ENCODE results near the gene KPNA2. TPM values are rescaled to one million over a fixed set of nuclear protein-coding genes. Genes with fewer than 3 reads are reported as not detected.
A peak's percentile ranks its signal among the peaks of the same experiment; 100 is the strongest.
"Not testable (repeated sequence)": the region's sequence is repeated elsewhere in the genome, so short reads cannot be mapped to it uniquely, and the experiment has no call there.

KPNA2 gene
- total and polyA plus RNA-seq, 8 donors = 3.3 to 10.5 (median 5.7) TPM

GRCh38 chr17:68020409-68020756 is 15.2 kb upstream of the KPNA2 start:
- WGBS, 2 donors = 1% methylated on average over 12 of the region's 12 CpGs

DNA sequence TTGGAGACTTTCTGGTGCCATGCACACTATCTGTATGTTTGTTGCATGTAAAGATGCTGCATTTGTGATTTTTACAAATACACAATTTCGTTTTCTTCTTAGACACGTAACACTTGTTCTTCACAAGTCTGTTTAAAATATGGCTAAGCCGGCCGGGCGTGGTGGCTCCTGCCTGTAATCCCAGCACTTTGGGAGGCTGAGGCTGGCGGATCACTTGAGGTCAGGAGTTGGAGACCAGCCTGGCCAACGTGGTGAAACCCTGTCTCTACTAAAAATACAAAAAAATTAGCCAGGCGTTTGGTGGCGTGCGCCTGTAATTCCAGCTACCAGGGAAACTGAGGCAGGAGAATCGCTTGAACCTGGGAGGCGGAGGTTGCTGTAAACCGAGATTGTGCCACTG is 14.7 kb upstream of the KPNA2 start:
- H3K27ac ChIP-seq = peak overlapping the region; percentile 74 to 83 (median 75)
- H3K4me3 ChIP-seq = peak overlapping the region in 3 of 4 donors; percentile 39 to 49 (median 48)
- FAIRE-seq; ATAC-seq; intact Hi-C loops (cut with DNase I); DNase-seq; H3K4me1 ChIP-seq; H3K27me3 ChIP-seq; H3K9me3 ChIP-seq; H3K36me3 ChIP-seq: not testable (repeated sequence)
- 80 to 82% methylated on average over 13 of the region's 13 CpGs for WGBS, 2 donors

More at GRCh38 chr17:68020409-68020756, 15.2 kb upstream of the KPNA2 start:
- no peaks in the 10 kb centered on the region for H3K27me3 ChIP-seq
- H3K4me1 ChIP-seq = peaks cover 0 to 4% (median 0%) of the 10 kb centered on the region in 3 donors
- H3K4me3 ChIP-seq = peak overlapping the region; percentile 14 to 49 (median 44)
- TF ChIP-seq, protein P1, sequence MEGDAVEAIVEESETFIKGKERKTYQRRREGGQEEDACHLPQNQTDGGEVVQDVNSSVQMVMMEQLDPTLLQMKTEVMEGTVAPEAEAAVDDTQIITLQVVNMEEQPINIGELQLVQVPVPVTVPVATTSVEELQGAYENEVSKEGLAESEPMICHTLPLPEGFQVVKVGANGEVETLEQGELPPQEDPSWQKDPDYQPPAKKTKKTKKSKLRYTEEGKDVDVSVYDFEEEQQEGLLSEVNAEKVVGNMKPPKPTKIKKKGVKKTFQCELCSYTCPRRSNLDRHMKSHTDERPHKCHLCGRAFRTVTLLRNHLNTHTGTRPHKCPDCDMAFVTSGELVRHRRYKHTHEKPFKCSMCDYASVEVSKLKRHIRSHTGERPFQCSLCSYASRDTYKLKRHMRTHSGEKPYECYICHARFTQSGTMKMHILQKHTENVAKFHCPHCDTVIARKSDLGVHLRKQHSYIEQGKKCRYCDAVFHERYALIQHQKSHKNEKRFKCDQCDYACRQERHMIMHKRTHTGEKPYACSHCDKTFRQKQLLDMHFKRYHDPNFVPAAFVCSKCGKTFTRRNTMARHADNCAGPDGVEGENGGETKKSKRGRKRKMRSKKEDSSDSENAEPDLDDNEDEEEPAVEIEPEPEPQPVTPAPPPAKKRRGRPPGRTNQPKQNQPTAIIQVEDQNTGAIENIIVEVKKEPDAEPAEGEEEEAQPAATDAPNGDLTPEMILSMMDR (IDR thresholded peaks at IDR 0.05) = no peak
- DNase-seq = no peak
- ATAC-seq = peak; percentile 29 to 40 (median 39)
- FAIRE-seq = no peak
- intact Hi-C loops (cut with DNase I) = no loop called here
- no peaks in the 10 kb centered on the region for H3K9me3 ChIP-seq
- peak overlapping the region; percentile 74 to 83 (median 75) for H3K27ac ChIP-seq
- H3K36me3 ChIP-seq = no peaks in the 10 kb centered on the region

DNA sequence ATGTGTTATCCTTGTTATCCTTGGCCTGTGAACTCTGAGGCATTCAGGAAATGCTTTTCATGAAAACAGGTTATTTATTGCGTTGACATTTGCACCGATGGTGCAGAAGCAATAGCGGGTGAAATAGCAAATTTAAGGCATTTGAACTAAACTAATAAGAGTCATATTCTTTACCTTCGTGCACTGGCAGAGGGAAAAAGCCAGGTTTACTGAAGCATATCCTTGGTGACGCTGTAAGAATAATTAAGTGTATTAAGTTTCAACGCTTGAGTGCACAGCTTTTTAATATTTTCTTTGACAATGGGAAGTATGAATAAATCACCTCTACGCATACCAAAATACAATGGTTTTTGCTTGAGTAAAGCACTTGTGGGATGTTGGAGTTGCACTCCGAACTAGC is 13.6 kb upstream of the KPNA2 start:
- Histone ChIP-seq H3K27ac (no peak overlapping the region), H3K36me3 (no peaks in the 10 kb centered on the region), H3K4me3 (no peak overlapping the region), H3K27me3 (no peaks in the 10 kb centered on the region), H3K4me1 (peaks cover 0 to 4% (median 0%) of the 10 kb centered on the region in 3 donors), H3K9me3 (no peaks in the 10 kb centered on the region)
- intact Hi-C loops (cut with DNase I) = no loop called here
- TF ChIP-seq, protein P1 (IDR thresholded peaks at IDR 0.05) = no peak
- no peak for ATAC-seq
- FAIRE-seq = no peak
- no peak for DNase-seq
- WGBS, 2 donors = 89 to 95% methylated on average over 8 of the region's 8 CpGs

- H3K4me3 ChIP-seq; DNase-seq; H3K9me3 ChIP-seq; FAIRE-seq; H3K27ac ChIP-seq; ATAC-seq; intact Hi-C loops (cut with DNase I); H3K27me3 ChIP-seq; H3K36me3 ChIP-seq; H3K4me1 ChIP-seq: not testable (repeated sequence)
- 95 to 96% methylated on average over 15 of the region's 15 CpGs for WGBS, 2 donors
Measured at GRCh38 chr17:68022547-68022946, 13.0 kb upstream of the KPNA2 start.

GRCh38 chr17:68029512-68030215 is 5.9 kb upstream of the KPNA2 start:
- Histone ChIP-seq H3K27me3 (no peaks in the 10 kb centered on the region), H3K4me1 (peaks cover 0 to 3% (median under 1%) of the 10 kb centered on the region in 3 donors), H3K27ac (no peak overlapping the region), H3K4me3 (no peak overlapping the region), H3K9me3 (no peaks in the 10 kb centered on the region), H3K36me3 (no peaks in the 10 kb centered on the region)
- DNase-seq (peak in 2 of 6 donors; percentile 40 to 49), ATAC-seq (peak; percentile 66 to 86 (median 82)), FAIRE-seq (no peak)
- intact Hi-C loops (cut with DNase I) = loop anchor here in 1 of 3 donors (10.0 kb wide), 1 partner anchor 65 kb away; no protein-coding TSS in a partner anchor
- WGBS, 2 donors = 45 to 46% methylated on average over 8 of the region's 8 CpGs
- TF ChIP-seq, protein P1 (IDR thresholded peaks at IDR 0.05) = no peak

Measured in pancreas (tissue), 10 donors.